Stimulated activated CD4-positive, alpha-beta T cell treated with anti-CD3 and anti-CD28 coated beads, Interleukin-4, amount 100 ng/mL, for 1 hour (primary cell): Measurements from ENCODE around the gene DTD1.

Source experiments
- DNase-seq: peaks from one replicate; pipeline ENCODE4 v3.0.0-alpha.2; 2020

Gene DTD1, protein sequence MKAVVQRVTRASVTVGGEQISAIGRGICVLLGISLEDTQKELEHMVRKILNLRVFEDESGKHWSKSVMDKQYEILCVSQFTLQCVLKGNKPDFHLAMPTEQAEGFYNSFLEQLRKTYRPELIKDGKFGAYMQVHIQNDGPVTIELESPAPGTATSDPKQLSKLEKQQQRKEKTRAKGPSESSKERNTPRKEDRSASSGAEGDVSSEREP

DNA sequence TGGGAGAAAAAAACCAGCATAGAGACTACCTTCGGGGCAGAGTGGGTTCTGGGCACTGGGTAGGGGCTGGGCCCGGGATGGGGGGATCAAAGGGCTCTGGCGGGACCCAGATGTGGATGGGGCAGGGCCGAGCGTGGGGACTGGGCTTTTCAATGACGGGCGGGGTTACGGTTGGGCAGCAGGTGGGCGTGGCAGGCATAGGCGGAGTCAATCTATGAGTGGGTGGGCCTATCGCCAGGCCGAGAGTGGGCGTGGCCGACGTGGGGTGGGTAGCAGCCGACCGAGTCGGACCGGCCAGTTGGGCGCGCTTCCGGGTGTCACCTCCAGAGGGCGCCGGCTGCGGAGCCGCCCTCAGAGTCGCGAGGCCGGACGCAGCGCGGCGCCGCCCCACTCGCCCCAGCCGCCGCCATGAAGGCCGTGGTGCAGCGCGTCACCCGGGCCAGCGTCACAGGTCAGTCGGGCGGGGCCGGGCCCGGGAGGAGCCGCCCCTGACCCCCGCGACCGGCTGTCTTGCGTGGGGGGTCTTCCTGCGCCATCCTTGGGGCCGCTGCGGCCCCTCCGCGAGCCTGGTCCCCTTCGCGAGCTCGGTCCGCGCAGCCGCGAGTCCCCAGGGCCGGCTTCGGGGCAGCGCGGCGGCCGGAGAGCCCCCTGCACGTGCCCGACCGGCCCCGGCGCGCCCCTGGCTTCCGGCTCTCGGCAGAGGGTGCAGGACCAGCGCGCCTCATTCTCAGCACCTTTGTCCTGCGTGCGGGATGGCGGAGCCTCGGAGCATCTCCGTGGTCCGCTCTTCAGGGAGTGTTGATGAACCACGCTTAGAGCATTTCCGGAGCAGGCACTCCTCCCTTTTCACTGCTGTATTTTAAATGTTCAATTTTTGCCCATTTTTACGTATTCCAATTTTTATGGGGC lies at the start of gene DTD1:
TSS of gene DTD1 (plus strand) at position 390 of the 909 bp plus-strand sequence. CDS start at position 409, 19 bp downstream.
- peak; percentile 85 for DNase-seq

DNA sequence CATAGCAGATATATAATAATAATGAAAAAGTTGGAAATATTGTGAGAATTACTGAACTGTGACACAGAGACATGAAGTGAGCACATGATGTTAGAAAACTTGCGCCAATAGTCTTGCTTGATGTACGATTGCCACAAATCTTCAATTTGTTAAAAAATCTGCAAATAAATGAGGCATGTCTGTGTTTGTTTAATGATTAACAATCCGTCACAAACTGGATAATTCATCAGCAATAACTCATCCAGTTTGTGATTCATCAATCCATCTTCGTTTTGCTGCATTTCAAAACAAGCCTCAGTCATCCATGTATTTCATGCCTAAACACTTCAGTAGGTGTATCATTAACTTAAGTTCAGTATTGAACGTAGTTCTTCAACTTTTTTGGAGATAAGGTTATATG lies 46.1 kb upstream of the DTD1 start:
- DNase-seq = no peak

DNA sequence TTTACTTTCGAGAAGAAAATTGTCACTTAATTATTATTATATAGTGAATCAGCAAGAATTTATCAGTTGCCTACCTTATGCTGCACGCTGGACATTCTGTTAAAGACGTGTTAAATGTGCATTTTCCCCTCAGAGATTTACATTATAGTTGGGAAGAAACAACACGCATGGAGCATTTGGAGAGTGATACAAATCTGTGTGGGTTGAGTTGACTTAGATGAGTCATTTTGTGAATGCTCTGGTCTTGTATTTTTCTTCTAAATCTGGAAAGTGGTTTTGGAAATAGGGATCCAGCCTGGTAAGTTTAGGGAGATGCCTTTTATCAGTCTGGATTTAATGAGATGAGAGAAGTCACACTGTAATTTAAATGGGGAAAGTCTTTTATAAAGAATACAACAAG lies 44.6 kb upstream of the DTD1 start:
- no peak for DNase-seq

DNA sequence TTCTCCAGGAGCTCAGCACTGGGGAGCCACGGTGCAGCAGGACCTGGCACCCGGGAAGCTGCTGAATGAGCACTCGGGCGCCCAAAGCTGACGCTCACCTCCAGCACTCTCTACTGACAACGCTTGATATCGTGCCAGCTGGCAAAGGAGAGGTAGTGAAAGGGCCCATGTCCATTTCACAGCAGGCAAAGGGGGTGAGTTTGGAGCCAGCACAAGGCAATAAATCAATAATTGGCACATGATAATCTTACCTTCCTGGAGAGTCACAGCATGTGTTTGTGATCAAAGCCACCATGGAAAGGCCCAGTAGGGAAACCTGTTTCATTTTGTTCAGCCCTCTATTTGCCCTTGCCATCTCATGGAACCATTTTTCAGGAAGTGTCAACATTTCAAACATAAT lies 43.9 kb upstream of the DTD1 start:
- DNase-seq = no peak

DNA sequence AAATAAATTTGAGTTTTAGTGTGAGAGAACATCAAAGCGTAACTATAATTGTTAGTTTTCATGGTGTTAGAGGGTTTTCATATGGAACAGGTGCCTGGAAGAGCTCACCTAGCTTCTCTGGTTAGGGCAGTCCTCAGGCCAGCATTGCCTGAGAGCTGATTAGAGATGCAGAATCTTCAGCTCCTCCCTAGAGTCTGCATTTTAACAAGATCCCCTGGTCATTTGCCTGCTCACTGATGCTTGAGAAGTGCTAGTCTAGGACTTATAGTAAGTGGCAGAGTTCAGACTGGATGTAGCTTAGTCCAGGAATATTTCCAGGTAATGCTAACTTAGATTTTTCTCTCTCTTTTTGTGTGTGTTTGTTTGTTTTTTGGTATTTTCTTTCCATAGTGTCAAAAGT lies 42.3 kb upstream of the DTD1 start:
- no peak for DNase-seq

DNA sequence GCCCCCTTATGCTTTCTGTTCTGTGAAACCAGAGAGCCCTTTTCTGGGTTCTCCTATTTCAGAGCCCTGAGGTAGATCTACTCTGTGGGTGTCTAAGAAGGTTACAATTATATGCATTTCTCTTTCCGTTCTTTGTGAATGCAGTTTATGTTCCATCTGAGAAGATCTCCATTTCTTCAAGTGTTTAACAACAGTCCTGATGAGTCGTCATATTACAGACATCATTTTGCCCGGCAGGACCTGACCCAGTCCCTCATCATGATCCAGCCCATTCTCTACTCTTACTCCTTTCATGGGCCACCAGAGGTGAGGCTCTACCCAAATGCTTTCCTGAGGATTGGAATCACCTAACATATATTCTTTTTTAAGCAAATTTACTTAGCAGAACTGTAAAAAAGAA lies 39.4 kb upstream of the DTD1 start:
- no peak for DNase-seq

DNA sequence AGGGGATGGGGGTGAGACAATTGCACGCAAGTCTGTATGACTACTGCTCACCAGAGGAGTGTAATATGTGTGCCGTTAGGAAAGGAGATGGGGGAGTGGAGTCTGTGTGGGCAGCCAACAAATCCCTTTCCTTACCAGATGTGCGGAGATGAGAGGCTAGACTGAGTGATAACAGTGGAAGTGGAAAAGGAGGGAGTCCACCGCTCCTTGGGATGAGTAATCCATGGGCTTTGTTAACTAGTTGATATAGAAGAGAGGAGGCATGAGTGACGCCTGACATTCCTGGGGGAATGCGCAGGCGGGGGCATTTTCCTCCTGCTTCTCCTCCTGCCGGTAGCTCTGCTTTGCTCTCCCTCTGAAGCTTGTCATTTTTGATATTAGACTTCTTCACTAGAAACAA lies 34.1 kb upstream of the DTD1 start:
- no peak for DNase-seq

DNA sequence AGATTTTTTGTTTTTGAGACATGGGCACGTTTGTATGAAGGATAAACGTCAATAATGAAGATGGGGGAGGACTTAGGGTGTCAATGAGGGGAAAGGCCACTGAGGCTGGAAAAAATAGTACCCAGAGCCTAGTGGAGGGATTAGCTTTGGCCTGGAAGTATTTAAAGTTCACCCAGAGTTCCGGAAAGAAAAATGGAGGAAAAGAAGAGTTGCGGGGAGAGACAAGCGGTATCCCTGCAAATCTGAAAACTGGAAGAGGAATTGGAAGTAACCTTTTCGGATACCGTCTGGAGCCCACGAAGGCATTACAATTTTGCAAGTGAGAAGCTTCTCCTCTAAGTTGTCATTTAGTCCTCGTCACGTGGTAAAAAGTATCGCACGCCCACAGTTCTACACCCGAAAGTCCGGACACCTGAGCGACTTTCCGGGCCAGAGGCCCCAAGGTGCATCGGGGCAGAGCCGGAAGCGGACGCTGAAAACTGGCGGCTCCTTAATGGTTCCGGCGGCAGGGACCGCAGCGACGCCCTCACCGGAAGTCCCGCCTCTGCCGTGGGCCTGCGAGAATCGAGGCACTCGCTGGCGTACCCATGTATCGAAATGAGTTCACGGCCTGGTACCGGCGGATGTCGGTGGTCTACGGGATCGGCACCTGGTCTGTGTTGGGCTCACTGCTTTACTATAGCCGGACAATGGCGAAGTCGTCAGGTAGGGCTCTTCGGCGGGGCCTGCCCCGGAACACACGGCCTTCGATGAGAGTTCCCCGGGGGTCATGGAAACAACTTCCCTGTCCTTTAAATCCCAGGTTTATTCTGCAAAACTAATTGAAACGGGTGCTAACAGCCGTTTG lies 20.7 kb upstream of the DTD1 start, which contains the start of gene SMIM26:
TSS of gene SMIM26 (plus strand) at position 541 of the 847 bp plus-strand sequence. CDS start at position 588, 47 bp downstream.
- DNase-seq = peak; percentile 96

DNA sequence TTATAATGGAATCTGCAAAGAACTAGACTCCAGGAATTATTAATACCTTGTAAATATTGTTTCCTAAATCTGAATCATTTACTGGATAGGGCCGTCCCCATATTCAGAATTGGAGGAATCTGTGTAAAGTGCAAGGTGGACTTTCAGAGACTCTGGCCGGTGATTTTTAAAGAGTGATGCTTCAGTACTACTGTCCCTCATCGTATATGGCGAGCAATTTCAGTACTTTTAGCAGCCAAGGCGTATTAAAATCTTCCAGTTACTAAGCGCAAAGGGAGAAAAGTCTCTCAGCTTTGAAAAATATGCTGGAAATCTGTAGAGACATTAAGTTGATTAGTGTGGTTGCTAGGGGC lies 20.1 kb upstream of the DTD1 start:
- DNase-seq = no peak

DNA sequence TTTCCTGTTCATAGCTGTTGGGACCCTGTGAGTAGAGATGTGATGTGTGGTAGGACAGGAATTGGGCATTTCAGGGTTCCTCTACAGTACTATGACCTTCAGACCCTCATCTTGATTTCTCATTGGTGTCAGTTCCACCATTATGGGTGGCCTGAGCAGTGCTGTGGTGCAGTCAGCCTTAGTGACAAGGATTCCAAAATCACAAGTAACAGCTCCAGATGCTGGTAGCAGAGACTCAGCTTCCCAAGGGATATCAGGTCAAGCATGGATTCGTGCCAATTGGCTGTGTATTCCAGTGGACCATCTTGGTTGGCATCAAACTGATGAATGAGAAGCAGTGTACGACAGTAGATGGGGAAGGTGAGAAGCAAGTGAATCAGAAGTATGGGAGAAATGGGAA lies 16.8 kb upstream of the DTD1 start:
- DNase-seq = no peak

DNA sequence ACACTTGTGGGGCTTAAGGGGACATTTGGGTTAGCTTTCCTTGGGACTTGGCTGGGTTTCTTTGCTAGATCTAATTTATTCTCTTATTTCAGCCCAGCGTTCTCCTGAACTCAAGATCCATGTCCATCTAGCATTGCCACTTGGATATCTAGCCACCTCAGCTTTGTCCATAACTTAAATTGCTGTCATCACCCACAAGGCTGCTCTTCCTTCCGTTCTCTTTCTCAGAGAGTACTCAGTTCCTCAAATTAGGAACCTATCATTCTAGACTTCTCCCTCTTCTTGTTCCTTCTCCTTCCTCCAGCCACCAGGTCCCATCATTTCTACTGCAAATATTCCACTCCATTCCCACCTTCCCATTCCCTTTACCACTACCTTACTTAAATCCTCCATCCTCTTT lies 16.3 kb upstream of the DTD1 start:
- no peak for DNase-seq

DNA sequence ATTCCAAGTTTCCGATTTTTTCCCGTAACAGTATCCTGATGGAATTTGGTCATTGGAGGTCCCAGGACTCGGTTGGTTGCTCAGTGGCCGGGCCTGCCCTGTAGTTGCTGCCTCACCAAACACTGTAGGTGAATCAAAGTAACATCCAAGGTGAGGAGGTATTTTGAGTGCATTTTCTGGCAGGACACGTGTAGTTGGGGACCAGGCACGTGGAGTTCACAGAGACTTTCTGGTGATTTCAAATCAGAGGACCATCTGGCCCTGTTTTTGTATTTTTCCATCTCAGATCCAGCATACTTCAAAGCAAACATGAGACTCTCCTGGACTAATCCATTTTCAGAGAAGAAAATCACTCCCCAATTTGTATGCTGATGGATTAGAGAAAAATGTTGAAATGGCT lies 9.9 kb upstream of the DTD1 start:
- no peak for DNase-seq

DNA sequence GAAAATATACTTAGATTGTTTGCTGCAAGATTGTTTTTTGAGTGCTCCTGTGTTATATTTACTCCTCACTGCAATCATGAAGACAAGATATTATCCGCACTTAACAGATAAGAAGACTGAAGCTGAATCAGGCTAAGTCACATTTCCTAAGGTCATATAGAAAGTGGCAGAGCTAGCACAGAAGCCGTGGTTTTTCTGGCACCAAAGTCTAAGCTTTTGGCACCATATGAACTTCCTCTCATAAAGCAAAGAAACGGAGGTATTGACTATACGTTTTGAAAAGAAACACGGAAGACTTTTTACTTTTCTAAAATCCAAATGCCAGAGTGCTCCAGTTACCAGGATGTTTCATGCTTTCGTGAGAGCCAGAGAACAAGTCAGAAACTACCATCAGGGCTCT lies 9.3 kb upstream of the DTD1 start:
- no peak for DNase-seq

DNA sequence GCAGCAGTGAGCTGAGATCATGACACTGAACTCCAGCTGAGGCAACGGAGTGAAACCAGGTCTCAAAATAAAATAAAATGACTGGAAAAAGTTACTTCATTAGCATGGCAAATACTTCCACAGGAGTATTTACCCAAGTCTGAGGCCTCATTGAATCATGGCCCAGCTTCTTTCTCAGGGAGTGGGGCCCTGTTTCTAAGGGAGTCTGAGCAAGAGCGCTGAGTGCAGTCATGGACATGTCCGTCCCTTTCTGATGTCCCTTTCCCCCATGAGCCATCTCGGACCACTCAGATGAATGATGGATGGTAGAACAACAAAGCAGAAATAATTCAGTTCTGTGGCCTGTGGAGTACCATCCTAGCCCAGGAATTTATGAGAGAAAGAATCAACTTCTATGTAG lies 7.8 kb upstream of the DTD1 start:
- DNase-seq = no peak

DNA sequence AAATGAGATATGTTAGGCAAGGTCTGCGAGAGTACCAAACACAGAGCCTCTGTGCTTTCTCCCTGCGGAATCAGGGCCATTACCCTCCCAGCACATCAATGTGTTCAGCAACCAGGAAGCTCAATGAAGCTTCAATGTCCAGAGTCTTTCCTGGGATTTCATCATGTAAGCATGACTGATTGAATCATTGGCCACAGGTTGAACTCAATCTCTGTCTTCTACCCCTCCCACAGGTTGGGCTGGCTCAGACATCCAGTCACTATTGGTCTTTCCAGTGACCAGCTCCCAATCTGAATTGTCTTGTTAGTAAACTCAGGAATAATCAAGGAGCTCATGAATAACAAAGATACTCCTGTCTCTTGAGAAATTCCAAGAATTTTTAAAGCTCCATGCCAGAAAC lies 2.7 kb upstream of the DTD1 start:
- DNase-seq = no peak

DNA sequence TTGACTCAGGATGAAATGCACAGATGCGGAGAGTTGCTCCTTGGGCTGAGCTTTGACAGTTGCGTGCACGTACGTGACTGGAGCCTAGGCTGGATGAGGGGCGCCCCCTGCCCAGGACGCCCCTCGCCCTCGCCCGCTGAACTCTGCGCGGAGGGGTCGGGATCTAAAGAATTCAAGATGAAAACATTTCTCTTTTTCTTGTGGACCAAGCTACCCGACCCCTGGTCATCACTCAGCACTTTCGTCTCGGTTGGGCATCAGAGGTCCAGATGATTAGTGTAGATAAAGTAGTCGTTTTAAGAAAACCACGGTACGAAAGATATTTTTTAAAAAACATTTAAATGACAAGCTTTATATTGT lies 700 bp downstream of the DTD1 start:
- DNase-seq = no peak

DNA sequence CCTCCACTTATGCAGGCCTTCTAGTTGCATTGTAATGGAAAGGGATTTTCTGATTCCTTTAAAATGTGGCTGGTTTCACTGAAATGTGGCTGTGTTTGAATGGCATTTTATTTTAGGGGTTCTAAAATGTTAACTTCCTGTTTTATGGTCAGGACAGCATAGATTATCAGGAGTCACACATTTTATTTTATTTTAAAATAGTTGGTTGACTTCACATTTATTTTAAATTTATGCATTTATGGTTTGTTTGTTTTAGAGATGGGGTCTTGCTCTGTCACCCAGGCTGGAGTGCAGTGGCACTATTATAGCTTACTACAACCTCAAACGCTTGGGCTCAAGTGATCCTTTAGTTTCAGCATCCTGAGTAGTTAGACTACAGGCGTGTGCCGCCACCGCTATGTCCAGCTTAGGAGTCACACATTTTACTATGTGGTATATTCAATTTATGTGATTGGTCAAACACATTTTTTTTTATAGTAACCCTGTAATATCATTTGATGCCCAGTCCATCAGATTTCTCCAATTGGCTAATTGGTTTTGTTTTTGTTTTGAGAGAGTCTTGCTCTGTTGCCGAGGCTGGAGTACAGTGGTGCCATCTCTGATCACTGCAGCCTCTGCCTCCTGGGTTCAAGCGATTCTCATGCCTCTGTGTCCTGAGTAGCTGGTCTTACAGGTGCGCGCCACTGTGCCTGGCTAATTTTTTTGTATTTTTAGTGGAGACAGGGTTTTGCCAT lies 2.3 kb downstream of the DTD1 start:
- no peak for DNase-seq

DNA sequence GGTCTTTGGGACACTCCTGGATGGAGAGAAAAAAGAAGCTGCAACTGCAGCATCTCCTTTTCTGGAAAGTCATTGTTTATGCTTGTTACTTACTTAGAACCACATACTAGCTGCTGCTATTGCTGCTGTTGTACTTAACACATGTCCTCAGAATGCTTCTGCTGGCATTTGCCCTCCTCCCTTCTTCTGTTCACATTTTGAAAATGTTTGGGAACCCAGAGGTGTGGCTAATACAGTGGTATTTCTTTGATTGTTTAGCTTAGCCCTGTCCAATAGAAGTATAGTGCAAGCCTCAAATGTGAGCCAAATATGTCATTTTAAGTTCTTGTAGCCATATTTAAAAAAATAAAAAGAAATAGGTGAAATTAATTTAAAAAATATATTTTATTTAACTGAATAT lies 8.4 kb downstream of the DTD1 start:
- no peak for DNase-seq

DNA sequence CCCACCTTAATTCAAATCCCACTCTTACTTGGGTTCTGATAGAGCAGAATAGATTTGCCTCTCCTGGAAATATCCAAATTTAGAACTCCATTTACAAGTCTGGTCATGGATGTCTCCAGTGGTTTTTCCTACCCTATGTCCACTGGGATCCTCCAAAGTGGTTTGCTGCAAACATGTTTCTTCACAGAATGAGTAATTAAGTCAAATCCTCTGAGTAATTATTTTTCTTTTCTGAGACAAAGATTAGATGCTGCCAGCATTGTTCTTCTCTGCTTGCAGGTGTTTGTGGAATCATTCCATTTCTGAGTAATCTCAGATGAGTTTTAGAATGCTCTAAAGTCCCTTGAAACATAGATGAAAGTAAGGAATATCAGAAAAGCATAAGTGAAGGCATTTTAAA lies 21.9 kb downstream of the DTD1 start:
- DNase-seq = no peak

DNA sequence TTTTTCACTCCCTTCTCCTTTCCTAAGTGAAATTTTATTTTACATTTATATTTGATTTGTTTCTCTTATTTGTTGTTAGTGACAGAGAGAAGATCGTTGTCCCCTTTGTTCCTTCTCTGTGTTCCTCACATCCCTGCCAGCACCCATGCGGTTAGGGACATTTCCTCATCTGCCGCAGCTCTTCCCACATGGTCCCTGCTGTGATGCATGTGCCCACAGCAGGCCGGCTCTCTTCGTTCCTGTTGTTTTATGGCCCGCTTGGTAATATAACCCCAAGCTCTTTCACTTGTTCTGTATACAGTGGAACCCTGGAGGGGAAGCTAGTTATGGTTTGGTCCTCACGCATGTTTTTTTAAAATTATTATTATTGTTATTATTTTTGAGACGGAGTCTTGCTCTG lies 23.6 kb downstream of the DTD1 start:
- DNase-seq = no peak

DNA sequence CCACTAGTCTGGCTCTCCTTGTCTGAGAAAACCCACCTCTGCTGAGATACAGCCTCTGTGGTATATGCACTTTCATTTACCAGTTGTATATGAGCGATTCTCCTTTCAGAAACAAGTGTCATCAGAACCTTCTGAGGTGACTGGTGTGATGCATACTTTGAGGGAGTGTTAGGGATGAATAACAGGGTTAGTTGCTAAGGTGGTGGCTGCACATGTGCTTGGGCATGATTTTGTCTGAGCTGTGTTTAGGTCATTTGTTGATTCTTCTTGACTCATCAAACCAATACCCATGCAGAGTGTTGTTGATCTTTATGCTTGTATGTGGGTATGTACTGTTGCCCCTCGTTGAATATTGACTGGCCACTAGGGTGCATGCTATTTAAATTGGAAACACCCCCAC lies 25.7 kb downstream of the DTD1 start:
- no peak for DNase-seq

DNA sequence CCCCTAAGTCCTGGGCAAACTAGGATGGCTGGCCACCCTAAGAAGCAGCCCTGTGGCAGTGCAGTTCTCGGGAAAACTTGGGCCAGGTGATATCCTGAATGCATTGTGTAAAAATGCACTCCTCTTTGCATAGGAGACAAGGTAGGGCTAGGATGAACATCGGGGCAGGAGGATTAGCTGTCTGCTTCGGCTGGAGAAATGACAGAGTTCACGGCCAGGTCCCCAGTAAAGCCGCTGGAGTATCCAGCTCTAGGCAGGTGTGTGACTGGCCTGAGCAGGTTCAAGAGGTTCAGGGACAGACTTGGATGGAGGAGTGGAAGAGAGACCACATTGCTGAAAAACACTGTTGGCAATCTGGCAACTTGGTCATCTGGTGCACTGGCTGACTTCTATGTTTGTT lies 26.4 kb downstream of the DTD1 start:
- DNase-seq = no peak

DNA sequence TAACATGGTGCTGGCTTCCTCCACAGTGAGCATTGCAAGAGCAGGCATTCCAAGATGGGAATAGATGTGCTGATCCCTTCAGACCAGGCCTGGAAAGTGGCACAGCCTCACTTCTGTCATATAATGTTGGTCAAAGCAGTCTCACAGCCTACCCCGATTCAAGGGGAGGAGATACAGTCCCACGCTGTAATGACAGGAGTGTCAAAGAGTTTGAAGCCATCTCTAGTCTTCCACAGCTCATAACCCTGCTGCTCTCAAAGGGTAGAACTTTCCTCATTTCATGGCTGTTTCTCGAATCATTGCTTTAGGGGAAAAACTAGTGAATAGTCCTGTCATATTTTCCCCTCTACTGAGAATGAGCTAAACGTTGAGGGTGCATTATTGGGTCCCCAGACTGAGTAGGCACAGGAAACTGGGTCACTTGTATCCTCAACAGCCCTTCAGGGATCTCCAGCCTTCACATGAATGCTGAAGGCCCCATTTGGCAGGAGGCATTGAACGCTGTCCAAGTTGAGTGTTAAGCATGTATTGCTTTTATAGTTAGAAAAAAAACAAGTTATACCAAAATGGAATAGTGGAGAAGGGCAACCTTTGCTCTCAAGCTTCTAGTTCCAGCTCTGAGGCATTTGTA lies 27.3 kb downstream of the DTD1 start:
- DNase-seq = no peak
